ENCODE measurements around the gene IZUMO2. TPM values are rescaled to one million over a fixed set of nuclear protein-coding genes. Genes with fewer than 3 reads are reported as not detected.
"Not testable (repeated sequence)": the region's sequence is repeated elsewhere in the genome, so short reads cannot be mapped to it uniquely, and the experiment has no call there.

Gene IZUMO2
- total RNA-seq, 2 experiments from 2014 or later: not detected

- DNase-seq; H3K36me3 Mint-ChIP-seq (ENCODE audit: low read depth); H3K4me1 Mint-ChIP-seq; H3K27me3 Mint-ChIP-seq; CTCF ChIA-PET; POLR2A ChIA-PET; H3K4me3 Mint-ChIP-seq; H3K9me3 Mint-ChIP-seq; H3K27ac Mint-ChIP-seq: not testable (repeated sequence)
Observed at GRCh38 chr19:50140118-50140845, 22.8 kb downstream of the IZUMO2 start.

- H3K4me1 Mint-ChIP-seq; H3K27me3 Mint-ChIP-seq; H3K27ac Mint-ChIP-seq; H3K36me3 Mint-ChIP-seq (ENCODE audit: low read depth); POLR2A ChIA-PET; H3K9me3 Mint-ChIP-seq; DNase-seq; H3K4me3 Mint-ChIP-seq: not testable (repeated sequence)
- CTCF ChIA-PET: interaction anchor here (0.8 to 1.4 kb wide), 7 partner anchors 11 to 1983 kb away, joined by 3 to 4 read pairs (median 3); no protein-coding TSS in a partner anchor
Observed at GRCh38 chr19:50136603-50137365, 26.3 kb downstream of the IZUMO2 start.

GRCh38 chr19:50135856-50136602, 27.1 kb downstream of the IZUMO2 start:
- H3K27me3 Mint-ChIP-seq; H3K27ac Mint-ChIP-seq; DNase-seq; POLR2A ChIA-PET; H3K4me1 Mint-ChIP-seq; H3K4me3 Mint-ChIP-seq; H3K9me3 Mint-ChIP-seq; H3K36me3 Mint-ChIP-seq (ENCODE audit: low read depth): not testable (repeated sequence)
- CTCF ChIA-PET: interaction anchor here (0.7 to 1.4 kb wide), 10 partner anchors 11 to 1982 kb away, joined by 3 to 4 read pairs (median 3); no protein-coding TSS in a partner anchor

GRCh38 chr19:50134777-50135719, 28.0 kb downstream of the IZUMO2 start:
- POLR2A ChIA-PET, H3K4me1 Mint-ChIP-seq: not testable (repeated sequence)
- CTCF ChIA-PET: interaction anchor here (0.7 to 1.4 kb wide), 4 partner anchors 14 to 223 kb away, joined by 3 read pairs; no protein-coding TSS in a partner anchor

GRCh38 chr19:50133518-50134492, 29.3 kb downstream of the IZUMO2 start:
- CTCF ChIA-PET; H3K4me1 Mint-ChIP-seq; H3K4me3 Mint-ChIP-seq; H3K27ac Mint-ChIP-seq; POLR2A ChIA-PET; DNase-seq; H3K36me3 Mint-ChIP-seq (ENCODE audit: low read depth); H3K27me3 Mint-ChIP-seq; H3K9me3 Mint-ChIP-seq: not testable (repeated sequence)

More at GRCh38 chr19:50134777-50135719, 28.0 kb downstream of the IZUMO2 start:
- not testable (repeated sequence) for H3K36me3 Mint-ChIP-seq (ENCODE audit: low read depth); H3K27me3 Mint-ChIP-seq; DNase-seq; H3K4me3 Mint-ChIP-seq; H3K9me3 Mint-ChIP-seq; H3K27ac Mint-ChIP-seq

GRCh38 chr19:50104012-50104411, 59.1 kb downstream of the IZUMO2 start:
- H3K36me3 Mint-ChIP-seq (ENCODE audit: low read depth); H3K4me1 Mint-ChIP-seq; H3K27me3 Mint-ChIP-seq; H3K4me3 Mint-ChIP-seq; CTCF ChIA-PET; DNase-seq; H3K9me3 Mint-ChIP-seq; POLR2A ChIA-PET; H3K27ac Mint-ChIP-seq: not testable (repeated sequence)

GRCh38 chr19:50103405-50103804, 59.7 kb downstream of the IZUMO2 start:
- POLR2A ChIA-PET; DNase-seq; H3K27ac Mint-ChIP-seq; H3K36me3 Mint-ChIP-seq (ENCODE audit: low read depth); H3K27me3 Mint-ChIP-seq; CTCF ChIA-PET; H3K4me3 Mint-ChIP-seq; H3K9me3 Mint-ChIP-seq; H3K4me1 Mint-ChIP-seq: not testable (repeated sequence)

Other genes with a start within 250 kb of the IZUMO2 start
- gene ATF5, start 234.1 kb downstream of the IZUMO2 start, total RNA-seq: 10 to 100 TPM; 19.6 to 20.0 TPM
- 100 to 1,000 TPM; 113 to 114 TPM for gene NUP62, start 233.8 kb downstream of the IZUMO2 start, total RNA-seq
- not detected for gene SIGLEC11, start 202.1 kb downstream of the IZUMO2 start, total RNA-seq
- 10 to 100 TPM; 80.0 to 80.6 TPM for gene VRK3, start 137.9 kb downstream of the IZUMO2 start, total RNA-seq
- 1 to 10 TPM; 8.0 to 8.1 TPM for gene ZNF473, start 137.3 kb downstream of the IZUMO2 start, total RNA-seq
- gene MYH14, start 40.3 kb upstream of the IZUMO2 start, total RNA-seq: not detected
- gene KCNC3, start 166.1 kb upstream of the IZUMO2 start, total RNA-seq: 1 to 10 TPM; 4.2 to 4.3 TPM
- 1 to 10 TPM; 3.2 to 3.9 TPM for gene NAPSA, start 202.4 kb upstream of the IZUMO2 start, total RNA-seq
- gene NR1H2, start 213.2 kb upstream of the IZUMO2 start, total RNA-seq: 10 to 100 TPM; 79.7 to 86.2 TPM
- 100 to 1,000 TPM; 117 to 119 TPM for gene POLD1, start 221.1 kb upstream of the IZUMO2 start, total RNA-seq

Measured in activated CD4-positive, alpha-beta memory T cell treated with anti-CD3 and anti-CD28 coated beads, Interleukin-2, amount 10 ng/mL, durations not matched to agents 7 days and 5 days (primary cell).